ENCODE data around the gene NRXN3.

The NRXN3 gene

GRCh38 chr14:79407572-79407971 is 1237.4 kb downstream of the NRXN3 start:
- no peak for DNase-seq

GRCh38 chr14:79408696-79409095 is 1238.5 kb downstream of the NRXN3 start:
- no peak for DNase-seq

- DNase-seq, result no peak
Observed at GRCh38 chr14:79411403-79412174, 1241.4 kb downstream of the NRXN3 start.

- no peak for DNase-seq
Observed at GRCh38 chr14:79412822-79413221, 1242.6 kb downstream of the NRXN3 start.

- DNase-seq, result no peak
Observed at GRCh38 chr14:79413734-79414428, 1243.7 kb downstream of the NRXN3 start.

GRCh38 chr14:79415726-79416125 is 1245.6 kb downstream of the NRXN3 start:
- DNase-seq, result no peak

- DNase-seq, result no peak
Observed at GRCh38 chr14:79417961-79418360, 1247.8 kb downstream of the NRXN3 start.

- no peak for DNase-seq
Observed at GRCh38 chr14:79418649-79419415, 1248.7 kb downstream of the NRXN3 start.

- no peak for DNase-seq
Observed at GRCh38 chr14:79419571-79420327, 1249.6 kb downstream of the NRXN3 start.

GRCh38 chr14:79420725-79421124 is 1250.6 kb downstream of the NRXN3 start:
- no peak for DNase-seq

- no peak for DNase-seq
Observed at GRCh38 chr14:79421811-79422210, 1251.6 kb downstream of the NRXN3 start.

GRCh38 chr14:79424462-79424861 is 1254.3 kb downstream of the NRXN3 start:
- DNase-seq, result no peak

GRCh38 chr14:79426103-79426755 is 1256.1 kb downstream of the NRXN3 start:
- no peak for DNase-seq

- DNase-seq, result no peak
Observed at GRCh38 chr14:79432640-79433039, 1262.5 kb downstream of the NRXN3 start.

- no peak for DNase-seq
Observed at GRCh38 chr14:79436335-79436734, 1266.2 kb downstream of the NRXN3 start.

GRCh38 chr14:79437951-79438350 is 1267.8 kb downstream of the NRXN3 start:
- DNase-seq, result no peak

- no peak for DNase-seq
Observed at GRCh38 chr14:79438696-79439342, 1268.6 kb downstream of the NRXN3 start.

- DNase-seq, result no peak
Observed at GRCh38 chr14:79442786-79443185, 1272.6 kb downstream of the NRXN3 start.

- DNase-seq, result no peak
Observed at GRCh38 chr14:79443602-79444001, 1273.4 kb downstream of the NRXN3 start.

GRCh38 chr14:79448960-79449359 is 1278.8 kb downstream of the NRXN3 start:
- no peak for DNase-seq

GRCh38 chr14:79451601-79452000 is 1281.4 kb downstream of the NRXN3 start:
- no peak for DNase-seq

- DNase-seq, result no peak
Observed at GRCh38 chr14:79453276-79453675, 1283.1 kb downstream of the NRXN3 start.
